Measurements from ENCODE around the gene TMEM212. TPM values are rescaled to one million over a fixed set of nuclear protein-coding genes. Genes with fewer than 3 reads are reported as not detected.

The TMEM212 gene
- total RNA-seq, 4 donors from 2014 or later = not detected

- Histone ChIP-seq H3K36me3 (no peaks in the 10 kb centered on the region), H3K4me1 (peaks cover 0 to 22% (median 0%) of the 10 kb centered on the region in 4 donors), H3K4me3 (no peak overlapping the region), H3K9me3 (no peaks in the 10 kb centered on the region), H3K27ac (peak overlapping the region in 2 of 4 donors; percentile 30 to 44), H3K27me3 (no peaks in the 10 kb centered on the region)
- TF ChIP-seq POLR2A (IDR thresholded peaks at IDR 0.05) (no peak), CTCF (IDR thresholded peaks at IDR 0.05) (no peak)
- DNase-seq = no peak
These were observed 10.2 kb upstream of the TMEM212 start for GRCh38 chr3:171832989-171833388.

- no peaks in the 10 kb centered on the region for H3K27me3 ChIP-seq
- H3K4me1 ChIP-seq = peaks cover 0 to 25% (median 0%) of the 10 kb centered on the region in 4 donors
- DNase-seq = no peak
- TF ChIP-seq CTCF (IDR thresholded peaks at IDR 0.05) (peak in 4 of 6 experiments; percentile 15 to 71 (median 66)), POLR2A (IDR thresholded peaks at IDR 0.05) (no peak)
- no peak overlapping the region for H3K4me3 ChIP-seq
- H3K27ac ChIP-seq = peak overlapping the region in 2 of 4 donors; percentile 22 to 44
- H3K36me3 ChIP-seq = no peaks in the 10 kb centered on the region
- H3K9me3 ChIP-seq = no peaks in the 10 kb centered on the region
These were observed 9.2 kb upstream of the TMEM212 start for GRCh38 chr3:171833789-171834460.

GRCh38 chr3:171834461-171834801, 8.7 kb upstream of the TMEM212 start:
- TF ChIP-seq CTCF (IDR thresholded peaks at IDR 0.05) = no peak
- no peak for TF ChIP-seq POLR2A (IDR thresholded peaks at IDR 0.05)
- Histone ChIP-seq H3K4me1 (peaks cover 0 to 29% (median 0%) of the 10 kb centered on the region in 4 donors), H3K36me3 (no peaks in the 10 kb centered on the region), H3K27me3 (no peaks in the 10 kb centered on the region), H3K9me3 (no peaks in the 10 kb centered on the region), H3K4me3 (no peak overlapping the region), H3K27ac (peak overlapping the region in 2 of 4 donors; percentile 22 to 44)
- no peak for DNase-seq

- Histone ChIP-seq H3K9me3 (no peaks in the 10 kb centered on the region), H3K4me3 (no peak overlapping the region)
- no peak for TF ChIP-seq POLR2A (IDR thresholded peaks at IDR 0.05)
- no peak for TF ChIP-seq CTCF (IDR thresholded peaks at IDR 0.05)
These were observed 8.0 kb upstream of the TMEM212 start for GRCh38 chr3:171835116-171835515.

GRCh38 chr3:171835613-171836012, 7.5 kb upstream of the TMEM212 start:
- H3K27me3 ChIP-seq = no peaks in the 10 kb centered on the region
- no peak overlapping the region for H3K4me3 ChIP-seq
- no peak for TF ChIP-seq POLR2A (IDR thresholded peaks at IDR 0.05)
- no peak for TF ChIP-seq CTCF (IDR thresholded peaks at IDR 0.05)
- no peaks in the 10 kb centered on the region for H3K36me3 ChIP-seq
- DNase-seq = no peak
- no peaks in the 10 kb centered on the region for H3K9me3 ChIP-seq
- no peak overlapping the region for H3K27ac ChIP-seq
- H3K4me1 ChIP-seq = peaks cover 0 to 19% (median 0%) of the 10 kb centered on the region in 4 donors

More at GRCh38 chr3:171835116-171835515, 8.0 kb upstream of the TMEM212 start:
- Histone ChIP-seq H3K27me3 (no peaks in the 10 kb centered on the region), H3K36me3 (no peaks in the 10 kb centered on the region), H3K4me1 (peaks cover 0 to 23% (median 0%) of the 10 kb centered on the region in 4 donors), H3K27ac (peak overlapping the region in 1 of 4 donors; percentile 44)
- no peak for DNase-seq
